Esophagus muscularis mucosa (tissue), 4 donors: ENCODE results near the gene GHRL.

Experiments used
- CTCF ChIP-seq, 3 experiments: fragments of 200-600 bp in 2 of 3; fragments of 450-650 bp in 1 of 3; sonication (generic) in 2 of 3; IDR thresholded peaks; one replicate each; pipeline ENCODE4 v1.5.1; 2017 to 2019; ENCODE audit warnings: antibody characterized with exemption in 3 of 3, mild to moderate bottlenecking in 2 of 3, moderate library complexity in 1 of 3
- EP300 ChIP-seq: sonication (generic); formaldehyde crosslinking; IDR thresholded peaks from one replicate; pipeline ENCODE4 v1.6.1; 2017; ENCODE audit warnings: antibody characterized with exemption
- POLR2A ChIP-seq: fragments of 450-650 bp; IDR thresholded peaks from one replicate; pipeline ENCODE4 v1.6.1; 2017; ENCODE audit warnings: antibody characterized with exemption, moderate library complexity, mild to moderate bottlenecking, low read depth

GRCh38 chr3:10272977-10273376, 19.8 kb downstream of the GHRL start:
- no peak for TF ChIP-seq CTCF (IDR thresholded peaks at IDR 0.05)
- no peak for TF ChIP-seq POLR2A
- TF ChIP-seq EP300: no peak
